ENCODE data around the gene FASTK.

The FASTK gene

DNA sequence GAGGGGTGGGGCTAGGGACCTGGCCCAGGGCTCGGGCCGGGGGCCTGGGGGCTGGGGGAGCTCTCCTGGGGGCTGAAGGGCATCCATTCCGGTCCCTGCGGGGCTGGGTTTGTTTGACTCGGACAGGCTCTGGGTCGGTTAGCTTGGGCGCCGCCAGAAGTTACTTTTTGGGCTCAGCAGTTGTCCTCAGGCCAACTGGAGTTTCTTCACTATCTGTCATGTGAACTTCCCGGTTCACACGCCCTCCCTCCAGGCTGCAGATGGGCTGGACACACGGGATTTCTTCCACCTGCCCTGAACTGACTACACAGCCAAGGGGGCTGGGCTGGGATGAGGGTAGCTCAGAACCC is 17.4 kb downstream of the FASTK start:
- no peak for DNase-seq

DNA sequence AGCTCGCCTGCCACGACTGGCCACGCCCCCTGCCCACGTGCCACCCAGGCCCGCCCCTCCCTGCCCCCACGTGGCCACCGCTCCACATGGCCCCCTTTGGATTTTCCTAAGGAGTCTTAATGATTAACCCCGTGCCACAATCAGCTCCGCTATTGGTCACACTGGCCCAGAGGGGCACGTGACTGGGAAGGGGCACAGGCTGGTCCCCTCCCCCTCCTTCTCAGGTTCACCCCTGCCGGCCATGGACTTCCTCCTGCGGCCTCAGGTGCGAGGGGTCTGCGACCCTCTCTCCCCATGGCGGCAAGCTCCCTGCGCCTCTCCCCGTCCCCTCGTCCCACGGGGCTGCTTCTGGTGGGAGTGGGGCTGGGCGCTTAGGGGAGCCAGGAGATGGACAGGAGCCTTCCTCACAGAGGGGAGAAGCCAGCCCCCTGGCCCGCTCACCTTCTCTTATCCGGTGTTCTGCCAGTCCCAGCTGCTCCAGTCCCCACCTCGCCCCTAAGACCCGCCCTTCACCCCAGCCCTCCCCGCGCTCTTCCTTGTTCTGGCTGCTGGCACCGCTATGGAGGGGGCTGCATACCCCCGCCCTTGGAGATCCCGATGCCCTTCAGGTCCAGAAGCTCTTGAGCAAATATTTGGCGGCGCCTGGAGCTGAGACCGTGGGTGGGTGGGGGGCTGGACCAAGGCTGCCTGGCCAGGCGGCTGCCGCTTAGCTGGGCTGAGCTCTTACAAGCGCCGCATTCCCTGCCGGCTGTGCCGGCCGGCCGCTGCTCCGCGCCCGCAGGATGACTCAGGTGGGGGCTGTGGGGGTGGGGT is 18.0 kb downstream of the FASTK start:
- DNase-seq, result peak; percentile 72

- DNase-seq, result peak; percentile 47
These were observed 18.6 kb downstream of the FASTK start for GRCh38 chr7:151062111-151062398.

- DNase-seq, result no peak
These were observed 19.1 kb downstream of the FASTK start for GRCh38 chr7:151061213-151062110.

- no peak for DNase-seq
These were observed 20.0 kb downstream of the FASTK start for GRCh38 chr7:151060416-151061212.

DNA sequence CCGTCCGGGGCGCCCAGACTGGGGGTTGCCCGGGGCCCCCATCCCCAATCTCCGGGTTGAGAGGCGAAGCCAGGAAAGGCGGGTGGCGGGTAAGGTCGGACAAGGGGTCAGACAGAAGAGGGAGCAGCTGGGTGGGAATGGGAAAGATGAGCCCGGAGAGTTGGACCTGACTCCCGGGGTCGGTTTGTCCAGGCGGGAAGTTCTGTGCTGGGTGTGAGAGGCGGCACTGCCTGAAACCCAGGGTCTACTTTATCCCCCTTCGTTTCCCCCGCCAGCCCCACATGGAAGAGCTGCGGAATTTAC is 20.5 kb downstream of the FASTK start:
- DNase-seq, result no peak

GRCh38 chr7:151059367-151060112 is 21.1 kb downstream of the FASTK start, which contains the start of gene SLC4A2:
SLC4A2 (plus strand) TSS chr7:151059589; CDS start chr7:151061988, 2,399 bp downstream.
- peak; percentile 67 for DNase-seq

DNA sequence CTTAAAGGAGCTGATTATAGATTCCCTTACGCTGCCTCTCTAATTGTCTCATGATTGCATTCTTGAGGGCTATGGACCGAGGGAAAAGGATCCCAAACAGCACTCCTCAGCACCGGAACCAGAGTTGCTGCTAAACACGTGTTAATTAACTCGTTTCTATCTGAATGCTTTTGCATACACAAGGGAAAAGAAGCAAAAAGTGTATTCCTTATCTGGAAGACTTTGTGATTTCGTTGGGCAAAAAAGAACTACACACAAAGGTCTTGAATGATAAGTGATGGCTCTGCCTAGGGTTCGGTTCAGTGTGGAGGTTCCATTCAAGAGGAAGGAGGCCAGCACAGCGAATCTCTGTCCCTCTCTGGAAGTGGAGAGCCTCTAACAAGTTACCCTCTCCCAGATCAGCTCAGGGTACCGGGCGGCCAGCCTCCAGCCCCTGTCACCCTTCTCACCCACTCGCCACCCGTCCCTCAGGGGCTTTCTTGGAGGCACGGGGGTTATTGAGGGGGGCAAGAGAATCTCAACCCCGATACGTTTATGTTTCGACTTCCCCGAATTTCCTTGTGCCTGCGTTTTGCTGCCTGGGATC is 21.7 kb downstream of the FASTK start:
- peak; percentile 65 for DNase-seq

GRCh38 chr7:151057989-151058780 is 22.4 kb downstream of the FASTK start:
- peak; percentile 99 for DNase-seq

DNA sequence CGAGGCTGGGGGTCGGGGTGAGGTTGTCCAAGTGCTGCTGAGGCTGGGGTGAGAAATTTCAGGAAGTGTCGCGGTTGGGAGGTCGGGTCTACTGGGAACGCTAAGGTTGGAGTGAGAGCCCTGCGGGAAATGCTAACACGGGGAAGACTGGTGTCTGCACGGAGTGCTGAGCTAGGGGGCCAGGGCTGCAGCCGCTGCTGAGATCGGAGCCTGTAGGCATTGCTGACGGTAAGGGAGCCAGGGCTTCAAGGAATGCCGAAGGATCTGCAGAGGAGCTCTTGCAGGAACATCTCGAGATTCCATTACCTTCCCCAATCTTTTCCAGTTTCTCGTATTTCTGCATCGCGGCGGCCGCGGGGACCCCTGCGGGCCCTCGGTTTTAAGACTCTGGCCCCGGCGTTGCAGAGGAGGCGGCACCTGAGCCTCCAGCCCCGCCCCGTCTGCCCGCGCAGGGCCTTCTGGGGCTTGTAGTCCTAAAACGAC is 23.1 kb downstream of the FASTK start, which contains the start of gene CDK5:
Gene CDK5 (minus strand): TSS at position 392 of the 483 bp plus-strand sequence. CDS start 49 bp downstream, at position 343.
- no peak for DNase-seq

DNA sequence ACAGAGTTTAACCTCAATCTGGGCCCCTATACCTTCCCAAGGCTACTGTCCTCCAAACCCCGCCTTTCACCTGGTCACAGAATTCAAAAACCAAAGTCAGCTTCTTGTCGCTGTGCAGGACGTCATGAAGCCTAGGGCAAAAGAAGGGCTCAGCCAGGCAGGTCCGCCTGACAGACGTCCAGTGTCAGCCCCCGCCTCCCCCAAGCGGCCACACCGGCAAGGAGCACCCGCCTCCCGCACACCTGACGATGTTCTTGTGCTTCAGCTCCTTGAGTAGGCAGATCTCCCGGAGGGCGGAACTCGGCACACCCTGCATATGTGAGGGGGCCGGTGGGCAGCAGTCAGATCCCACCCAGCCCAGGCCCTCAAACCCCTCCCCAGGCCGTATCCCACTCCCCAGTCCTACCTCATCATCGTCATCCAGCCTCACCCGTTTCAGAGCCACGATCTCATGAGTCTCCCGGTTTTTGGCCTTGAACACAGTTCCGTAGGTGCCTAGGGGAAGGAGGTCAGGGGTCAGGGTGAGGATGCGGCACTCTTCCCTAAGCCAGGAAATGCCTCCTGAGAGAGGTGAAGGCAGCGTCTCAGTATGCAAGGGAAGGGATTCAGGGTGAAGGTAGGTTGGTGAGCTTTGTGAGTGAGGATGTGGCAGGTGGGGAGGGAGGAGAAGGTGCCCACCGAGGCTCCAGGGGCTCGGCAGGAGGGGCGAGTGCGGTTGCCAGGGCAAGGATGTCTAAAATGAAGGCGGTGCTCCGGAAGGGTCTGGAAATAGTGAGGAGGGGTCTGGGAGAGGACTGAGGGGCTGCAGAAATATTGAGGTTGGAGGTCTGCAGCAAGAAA is 23.7 kb downstream of the FASTK start:
- no peak for DNase-seq

DNA sequence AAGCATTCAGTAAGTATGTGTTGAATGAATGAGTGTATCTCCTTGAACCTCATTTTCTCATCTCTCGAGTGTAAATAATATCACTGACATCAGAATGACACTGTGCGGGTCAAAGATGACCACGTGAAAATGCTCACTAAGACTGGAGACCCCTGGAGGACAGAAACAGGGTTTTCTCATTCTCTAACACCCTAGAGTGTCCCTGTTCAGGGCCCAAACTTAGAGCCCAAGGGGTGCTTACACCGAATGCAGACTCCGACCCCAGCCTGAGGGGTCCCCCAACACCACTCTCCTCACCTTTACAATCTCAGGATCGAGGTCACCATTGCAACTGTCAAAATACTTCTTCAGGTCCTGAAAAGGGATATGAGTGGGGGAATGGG is 24.3 kb downstream of the FASTK start:
- DNase-seq, result no peak

GRCh38 chr7:151053751-151054150 is 26.9 kb downstream of the FASTK start:
- DNase-seq, result no peak

DNA sequence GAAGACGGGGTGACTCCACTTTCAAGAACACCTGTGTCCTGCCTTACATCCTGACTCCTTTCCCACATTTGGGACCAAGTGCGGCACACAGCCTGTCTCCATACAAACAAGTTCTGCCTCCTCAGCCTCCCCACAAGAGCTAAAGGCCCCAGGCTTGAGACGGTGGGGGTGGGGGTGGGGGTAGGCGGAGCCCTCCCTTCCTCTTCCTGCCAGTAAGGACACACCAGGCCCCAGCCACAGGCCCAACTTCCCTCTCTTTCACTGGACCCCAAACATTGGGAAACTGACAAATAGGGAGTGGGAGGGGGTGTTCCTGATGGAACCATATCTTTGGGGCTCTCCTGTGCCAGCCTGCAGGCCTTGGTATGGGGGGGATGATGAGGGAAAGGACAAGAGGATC is 27.5 kb downstream of the FASTK start:
- no peak for DNase-seq

DNA sequence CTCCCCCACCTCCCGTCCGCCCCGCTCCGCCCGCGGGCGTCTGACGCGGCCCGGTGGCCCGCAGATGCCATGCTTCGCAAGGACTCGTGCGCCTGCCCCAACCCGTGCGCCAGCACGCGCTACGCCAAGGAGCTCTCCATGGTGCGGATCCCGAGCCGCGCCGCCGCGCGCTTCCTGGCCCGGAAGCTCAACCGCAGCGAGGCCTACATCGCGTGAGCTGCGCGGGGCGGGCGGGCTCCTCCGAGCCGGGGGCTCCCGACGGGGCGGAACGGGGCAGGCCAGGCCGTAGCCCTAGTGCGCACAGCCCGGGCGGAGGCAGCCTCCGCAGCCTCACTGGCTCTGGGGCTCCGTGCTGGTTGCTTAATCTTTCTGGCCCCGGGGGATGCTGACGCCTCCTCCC is 29.5 kb downstream of the FASTK start:
- peak; percentile 72 for DNase-seq

- DNase-seq, result no peak
These were observed 31.6 kb downstream of the FASTK start for GRCh38 chr7:151048911-151049463.

GRCh38 chr7:151047976-151048815 is 32.4 kb downstream of the FASTK start, which contains the start of gene ASIC3:
ASIC3 (plus strand) TSS chr7:151048531; CDS start chr7:151048886, 355 bp downstream.
- DNase-seq, result no peak

Measured in retina (tissue), 1 donor.